Urinary bladder (tissue), 4 donors: Measurements from ENCODE around the gene KCNJ12. TPM values are rescaled to one million over a fixed set of nuclear protein-coding genes. Genes with fewer than 3 reads are reported as not detected.
"Not testable (repeated sequence)": the region's sequence is repeated elsewhere in the genome, so short reads cannot be mapped to it uniquely, and the experiment has no call there.

Source experiments
- DNase-seq: peaks from one replicate; pipeline ENCODE4 v3.0.0-alpha.2; 2015; ENCODE audit errors: extremely low spot score
- H3K27ac ChIP-seq: one replicate; pipeline ENCODE4 v1.5.1; 2013; ENCODE audit warnings: low read depth, mild to moderate bottlenecking, moderate library complexity
- H3K36me3 ChIP-seq: one replicate; pipeline ENCODE4 v1.6.1; 2013; ENCODE audit warnings: mild to moderate bottlenecking, moderate library complexity; ENCODE audit not compliant: insufficient read depth
- H3K4me1 ChIP-seq: one replicate; pipeline ENCODE4 v1.6.1; 2013; ENCODE audit warnings: mild to moderate bottlenecking, moderate library complexity; ENCODE audit not compliant: insufficient read depth
- H3K4me3 ChIP-seq: one replicate; pipeline ENCODE4 v1.5.1; 2013; ENCODE audit warnings: low read depth, low read length
- WGBS: extraction: QIAGEN DNeasy Blood & Tissue Kit; methylation state at CpG from one replicate; pipeline ENCODE4 v1.1.7; 2013; 5-methylcytosine and 5-hydroxymethylcytosine counted together
- polyA plus RNA-seq: library from polyadenylated mRNA; stranded (reverse); fragments of 200-250 nt; gene quantifications from one replicate; pipeline ENCODE4 v1.2.3, GENCODE V29; 2013
- total RNA-seq: library from RNA; depleted of rRNA; stranded (reverse); fragments of >200 nt; gene quantifications from one replicate; pipeline ENCODE4 v1.2.3, GENCODE V29; 2014
- donor health status: healthy with polysubstance abuse.
- donor health status: healthy.

The KCNJ12 gene
- total and polyA plus RNA-seq, 2 donors: 1.5 to 4.1 TPM

GRCh38 chr17:21406616-21407404, 30.7 kb downstream of the KCNJ12 start:
- H3K4me3 ChIP-seq, H3K4me1 ChIP-seq, H3K36me3 ChIP-seq, DNase-seq, H3K27ac ChIP-seq: not testable (repeated sequence)
- 75% methylated on average over 4 of the region's 5 CpGs for whole genome bisulfite sequencing

DNA sequence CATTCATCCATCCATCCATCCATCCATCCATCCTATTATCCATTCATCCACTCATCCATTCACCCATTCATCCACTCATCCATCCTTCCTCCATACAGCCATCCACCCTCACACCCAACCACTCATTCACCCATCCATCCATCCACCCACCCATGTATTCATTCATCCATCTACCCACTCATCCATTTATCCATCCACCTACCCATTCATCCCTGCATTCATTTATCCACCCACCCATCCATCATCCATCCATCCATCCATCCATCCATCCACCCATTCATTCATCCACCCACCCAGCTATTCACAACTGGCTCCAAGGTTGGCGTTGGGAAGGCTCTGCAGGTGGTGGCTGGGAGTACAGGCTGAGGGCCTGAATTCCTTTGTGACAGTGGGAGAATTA, 31.6 kb downstream of the KCNJ12 start:
- not testable (repeated sequence) for H3K27ac ChIP-seq, H3K36me3 ChIP-seq, H3K4me1 ChIP-seq, DNase-seq, H3K4me3 ChIP-seq
- WGBS: 81% methylated on average over 1 of the region's 1 CpG

- H3K27ac ChIP-seq, DNase-seq, H3K4me3 ChIP-seq, H3K4me1 ChIP-seq, H3K36me3 ChIP-seq: not testable (repeated sequence)
- 67% methylated on average over 3 of the region's 3 CpGs for WGBS
Observed at GRCh38 chr17:21408224-21408623, 32.1 kb downstream of the KCNJ12 start.

GRCh38 chr17:21408766-21409300, 32.7 kb downstream of the KCNJ12 start:
- WGBS: 83% methylated on average over 6 of the region's 7 CpGs
- H3K4me1 ChIP-seq, H3K27ac ChIP-seq, DNase-seq, H3K36me3 ChIP-seq, H3K4me3 ChIP-seq: not testable (repeated sequence)

DNA sequence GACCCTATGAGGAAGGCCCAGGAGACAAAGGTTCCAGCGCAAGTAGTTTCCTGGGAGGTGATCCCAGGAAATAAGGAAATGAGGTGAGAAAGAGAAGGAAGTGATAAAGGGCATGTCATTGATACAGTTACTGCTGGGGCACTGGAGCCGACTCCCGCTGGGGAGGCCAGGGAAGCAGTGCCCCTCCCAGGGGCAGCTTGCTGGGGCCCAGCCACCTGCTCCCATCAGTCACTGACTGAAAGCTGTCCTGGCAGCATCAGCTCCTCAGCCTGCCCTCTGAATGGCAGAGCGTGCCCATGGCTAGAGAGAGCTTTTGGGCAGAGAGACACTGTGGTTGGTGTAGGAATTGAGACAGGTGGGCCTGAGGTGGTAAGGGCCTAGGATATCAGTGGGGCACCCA, 33.2 kb downstream of the KCNJ12 start:
- not testable (repeated sequence) for DNase-seq, H3K4me3 ChIP-seq, H3K4me1 ChIP-seq, H3K36me3 ChIP-seq, H3K27ac ChIP-seq
- 89% methylated on average over 4 of the region's 4 CpGs for WGBS

DNA sequence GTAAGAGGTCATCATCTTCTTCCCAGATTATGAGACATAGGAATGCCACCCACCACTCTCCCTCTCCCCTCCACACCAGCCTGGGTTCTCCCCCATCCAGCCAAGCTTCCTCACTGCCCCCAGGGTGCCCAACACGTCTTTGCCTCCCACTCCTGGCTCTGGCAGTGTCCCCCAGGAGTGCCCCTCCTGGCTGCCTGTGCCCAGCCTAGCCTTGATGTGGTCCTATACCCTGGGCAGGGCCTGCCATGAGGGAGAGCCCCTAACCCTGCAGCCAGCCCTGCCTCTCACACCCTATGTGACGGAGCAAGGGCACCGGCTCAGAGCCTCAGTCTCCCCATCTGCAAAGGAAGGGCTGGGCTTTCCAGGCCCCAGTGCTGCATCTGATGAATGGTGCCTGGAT, 33.8 kb downstream of the KCNJ12 start:
- H3K4me3 ChIP-seq, DNase-seq, H3K36me3 ChIP-seq, H3K27ac ChIP-seq, H3K4me1 ChIP-seq: not testable (repeated sequence)
- WGBS: 93% methylated on average over 3 of the region's 3 CpGs

DNA sequence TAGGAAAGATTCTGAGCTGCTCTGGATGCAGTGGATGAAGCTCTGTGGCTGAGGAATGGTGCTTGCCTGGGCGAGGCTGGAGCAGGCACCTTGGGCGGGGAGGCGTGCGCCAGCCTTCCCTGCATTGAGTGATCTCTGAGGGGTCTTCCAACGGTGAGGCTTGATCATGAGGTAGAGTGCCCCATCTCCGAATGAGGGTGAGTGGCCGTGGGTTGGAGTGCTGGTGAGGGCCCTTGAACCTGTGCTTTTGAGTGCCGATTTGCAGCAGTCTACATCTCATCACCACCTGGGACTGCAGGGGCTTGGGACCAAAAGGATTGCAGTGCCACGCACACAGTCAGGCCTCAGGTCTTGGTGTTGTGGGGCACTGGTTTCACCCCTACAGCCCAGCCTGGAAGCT, 34.2 kb downstream of the KCNJ12 start:
- not testable (repeated sequence) for H3K27ac ChIP-seq, DNase-seq, H3K4me3 ChIP-seq, H3K36me3 ChIP-seq, H3K4me1 ChIP-seq
- 81% methylated on average over 9 of the region's 9 CpGs for WGBS

- H3K27ac ChIP-seq, H3K4me3 ChIP-seq, H3K36me3 ChIP-seq, DNase-seq, H3K4me1 ChIP-seq: not testable (repeated sequence)
- 76% methylated on average over 23 of the region's 25 CpGs for WGBS
Observed at GRCh38 chr17:21410906-21411678, 34.9 kb downstream of the KCNJ12 start.

DNA sequence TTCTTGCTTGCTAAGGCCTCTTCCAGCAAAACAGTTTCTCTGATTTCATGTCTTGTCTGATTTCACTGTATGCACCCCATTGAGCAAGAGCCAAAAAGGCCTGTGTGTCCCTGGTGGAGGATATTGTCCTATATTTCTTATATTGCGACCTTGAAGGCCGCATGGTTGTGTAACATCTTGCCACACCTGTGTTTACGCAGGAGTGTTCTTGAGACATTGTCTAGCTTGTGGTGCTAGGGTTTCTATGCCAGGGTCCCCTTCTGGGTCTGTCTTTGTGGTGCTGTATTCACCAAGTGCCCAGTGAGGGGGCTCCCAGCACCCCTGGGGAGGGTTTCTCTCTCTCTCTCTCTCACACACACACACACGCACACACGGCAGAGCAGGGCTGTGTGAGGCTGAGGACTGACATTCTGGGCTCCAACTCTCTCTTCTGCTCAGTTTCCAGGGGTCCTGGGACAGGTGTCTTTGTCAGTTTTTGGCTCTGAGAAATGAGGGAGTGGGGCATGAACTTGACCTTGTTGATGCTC, 35.6 kb downstream of the KCNJ12 start:
- not testable (repeated sequence) for H3K36me3 ChIP-seq, H3K4me1 ChIP-seq, H3K27ac ChIP-seq, H3K4me3 ChIP-seq, DNase-seq
- 92% methylated on average over 5 of the region's 5 CpGs for WGBS

GRCh38 chr17:21412207-21412681, 36.1 kb downstream of the KCNJ12 start:
- H3K36me3 ChIP-seq, H3K27ac ChIP-seq, DNase-seq, H3K4me3 ChIP-seq, H3K4me1 ChIP-seq: not testable (repeated sequence)
- 80% methylated on average over 13 of the region's 14 CpGs for WGBS

DNA sequence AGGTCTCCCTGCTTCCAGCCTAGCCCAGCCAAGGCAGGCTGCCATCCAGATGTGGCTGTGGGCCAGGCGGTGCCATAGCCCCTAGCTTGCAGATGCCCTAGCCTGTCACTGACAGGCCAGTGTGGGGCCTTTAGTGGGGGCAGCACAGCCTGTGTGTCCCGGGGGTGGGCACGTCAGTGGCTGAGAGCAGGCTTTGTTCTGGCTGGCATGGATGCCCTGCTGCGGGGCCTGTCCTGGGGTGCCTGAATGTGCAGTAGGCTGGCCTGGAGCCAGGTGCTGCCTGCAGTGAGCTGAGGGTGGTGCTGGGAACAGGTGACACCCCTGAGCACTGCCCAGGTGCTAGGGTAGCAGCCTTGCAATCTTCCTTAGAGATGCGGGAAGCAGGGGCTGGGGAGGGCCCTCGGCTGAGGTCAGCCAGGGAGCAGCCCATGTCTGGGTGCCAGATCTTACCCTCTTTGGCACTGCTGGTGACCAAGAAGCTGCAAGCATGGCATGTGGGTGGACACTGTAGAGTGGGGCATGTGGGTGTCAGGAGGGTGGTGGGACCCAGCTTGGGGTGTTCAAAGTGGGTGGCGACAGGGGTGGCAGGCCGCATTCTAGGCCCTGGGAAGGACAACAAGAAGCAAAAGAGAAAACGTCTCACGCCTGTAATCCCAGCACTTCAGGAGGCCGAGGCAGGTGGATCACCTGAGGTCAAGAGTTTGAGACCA, 37.6 kb downstream of the KCNJ12 start:
- not testable (repeated sequence) for H3K36me3 ChIP-seq, H3K27ac ChIP-seq, H3K4me1 ChIP-seq, DNase-seq, H3K4me3 ChIP-seq
- 67% methylated on average over 6 of the region's 11 CpGs for whole genome bisulfite sequencing

- not testable (repeated sequence) for H3K4me1 ChIP-seq, DNase-seq, H3K36me3 ChIP-seq, H3K27ac ChIP-seq, H3K4me3 ChIP-seq
- WGBS: 70% methylated on average over 7 of the region's 7 CpGs
Observed at GRCh38 chr17:21414616-21415015, 38.5 kb downstream of the KCNJ12 start.
